IMR-90 (cell line): ENCODE data around the gene ANK3. TPM values are rescaled to one million over a fixed set of nuclear protein-coding genes. Genes with fewer than 3 reads are reported as not detected.
A peak's percentile ranks its signal among the peaks of the same experiment; 100 is the strongest.

Experiments
- ATAC-seq: fragments of 200-7000 bp; cut with Tn5 transposase; 2 replicates; pipeline ENCODE4 v1.9.1; 2020; ENCODE audit warnings: low read depth, mild to moderate bottlenecking, moderate library complexity
- BruUV-seq: library from RNA; stranded (reverse); fragments of 400-500 nt; replicated peaks from 2 replicates; lab custom pipeline; 2021; lab: Mats Ljungman, UMichigan
- CTCF ChIA-PET: fragments of 300-600 bp; formaldehyde crosslinking; extraction: SDS; loops from one replicate; lab custom pipeline; 2021; ENCODE audit warnings: antibody characterized with exemption; lab: Yijun Ruan, JAX
- POLR2A ChIA-PET: fragments of 300-600 bp; sonication (Branson Sonifier 250); formaldehyde crosslinking; loops from one replicate; lab custom pipeline; 2022; ENCODE audit warnings: antibody characterized with exemption; ENCODE audit not compliant: unreplicated experiment; lab: Charles Lee
- DNase-seq: peaks from one replicate; pipeline ENCODE4 v3.0.0; 2013
- H2AFZ ChIP-seq: replicated peaks from 2 replicates; pipeline ENCODE3; 2013; ENCODE audit warnings: low read length, mild to moderate bottlenecking; ENCODE audit not compliant: poor library complexity
- H2AK5ac ChIP-seq: 2 replicates; pipeline ENCODE4 v1.6.1; 2013; ENCODE audit warnings: low read depth, low read length, inconsistent platforms
- H2AK9ac ChIP-seq: replicated peaks from 2 replicates; pipeline ENCODE3; 2013; ENCODE audit warnings: mild to moderate bottlenecking, low read depth, low read length, moderate library complexity; ENCODE audit not compliant: poor library complexity
- H2BK120ac ChIP-seq: 2 replicates; pipeline ENCODE4 v1.6.1; 2013; ENCODE audit warnings: low read depth, low read length, inconsistent platforms
- H2BK15ac ChIP-seq: 3 replicates; pipeline ENCODE4 v1.6.1; 2013; ENCODE audit warnings: low read depth, low read length, inconsistent platforms
- H2BK20ac ChIP-seq: 2 replicates; pipeline ENCODE4 v1.6.1; 2013; ENCODE audit warnings: low read depth, mild to moderate bottlenecking, inconsistent platforms, low read length, moderate library complexity
- H2BK5ac ChIP-seq: 2 replicates; pipeline ENCODE4 v1.6.1; 2013; ENCODE audit warnings: mild to moderate bottlenecking, low read depth, low read length, inconsistent platforms; ENCODE audit not compliant: poor library complexity, severe bottlenecking
- H3K14ac ChIP-seq: replicated peaks from 2 replicates; pipeline ENCODE4 v1.6.1; 2013; ENCODE audit warnings: low read depth, low read length, inconsistent platforms
- H3K18ac ChIP-seq: 2 replicates; pipeline ENCODE4 v1.6.1; 2013; ENCODE audit warnings: low read depth, low read length, control low read depth
- H3K23ac ChIP-seq: 2 replicates; pipeline ENCODE4 v1.6.1; 2013; ENCODE audit warnings: low read depth, low read length, inconsistent platforms
- H3K27ac ChIP-seq: 2 replicates; pipeline ENCODE4 v1.5.1; 2013; ENCODE audit warnings: mild to moderate bottlenecking, control low read depth, low read length; ENCODE audit not compliant: insufficient read depth
- H3K27me3 ChIP-seq: 2 replicates; pipeline ENCODE4 v1.6.1; 2013; ENCODE audit warnings: low read length; ENCODE audit not compliant: control insufficient read depth, insufficient read depth
- H3K36me3 ChIP-seq: 2 replicates; pipeline ENCODE4 v1.6.1; 2013; ENCODE audit warnings: low read length, mixed read lengths; ENCODE audit not compliant: control insufficient read depth, insufficient read depth
- H3K4ac ChIP-seq: 2 replicates; pipeline ENCODE4 v1.6.1; 2013; ENCODE audit warnings: low read depth, low read length, inconsistent platforms
- H3K4me1 ChIP-seq: 2 replicates; pipeline ENCODE4 v1.6.1; 2013; ENCODE audit warnings: low read length, mixed read lengths; ENCODE audit not compliant: control insufficient read depth, insufficient read depth
- H3K4me2 ChIP-seq: 2 replicates; pipeline ENCODE4 v1.6.1; 2013; ENCODE audit warnings: low read depth, mild to moderate bottlenecking, control low read depth, low read length, moderate library complexity
- H3K4me3 ChIP-seq: 2 replicates; pipeline ENCODE4 v1.5.1; 2013; ENCODE audit warnings: low read depth, mild to moderate bottlenecking, control low read depth, low read length, moderate library complexity; ENCODE audit not compliant: insufficient read depth
- H3K56ac ChIP-seq: 2 replicates; pipeline ENCODE4 v1.6.1; 2013; ENCODE audit warnings: low read length, inconsistent platforms; ENCODE audit not compliant: insufficient read depth; ENCODE audit errors: extremely low read depth
- H3K79me1 ChIP-seq, 2 experiments: 2 replicates each; pipeline ENCODE4 v1.6.1; 2013; ENCODE audit warnings: low read length in 2 of 2, inconsistent platforms in 1 of 2, low read depth in 1 of 2
- H3K9ac ChIP-seq: 2 replicates; pipeline ENCODE4 v1.6.1; 2013; ENCODE audit warnings: low read depth, low read length, control low read depth
- H3K9me1 ChIP-seq: 2 replicates; pipeline ENCODE4 v1.6.1; 2013; ENCODE audit warnings: low read length, inconsistent platforms; ENCODE audit not compliant: insufficient read depth
- H3K9me3 ChIP-seq: 2 replicates; pipeline ENCODE4 v1.6.1; 2013; ENCODE audit warnings: low read length; ENCODE audit not compliant: control insufficient read depth, insufficient read depth
- H4K20me1 ChIP-seq: 2 replicates; pipeline ENCODE4 v1.6.1; 2013; ENCODE audit warnings: low read length, inconsistent platforms; ENCODE audit not compliant: insufficient read depth
- H4K5ac ChIP-seq: 2 replicates; pipeline ENCODE4 v1.6.1; 2013; ENCODE audit warnings: mild to moderate bottlenecking, low read depth, low read length, control low read depth
- H4K8ac ChIP-seq, 2 experiments: 2 replicates each; pipeline ENCODE4 v1.6.1; 2013; ENCODE audit warnings: low read depth in 2 of 2, low read length in 2 of 2, control low read depth in 1 of 2, inconsistent platforms in 1 of 2
- H4K91ac ChIP-seq: 2 replicates; pipeline ENCODE4 v1.6.1; 2013; ENCODE audit warnings: low read depth, low read length, inconsistent platforms; ENCODE audit not compliant: insufficient read depth
- BHLHE40 ChIP-seq: fragments of 150-350 bp; IDR thresholded peaks from 2 replicates; pipeline ENCODE4 v1.6.1; 2016; ENCODE audit warnings: mild to moderate bottlenecking, low read depth, low read length
- CEBPB ChIP-seq: IDR thresholded peaks from 2 replicates; pipeline ENCODE4 v1.6.1; 2012; ENCODE audit warnings: low read depth, low read length, improper control_type of control experiment
- CHD1 ChIP-seq: IDR thresholded peaks from 2 replicates; pipeline ENCODE4 v1.6.1; 2012; ENCODE audit warnings: low read depth, low read length, improper control_type of control experiment
- FOS ChIP-seq: fragments of 150-350 bp; IDR thresholded peaks from 2 replicates; pipeline ENCODE4 v1.6.1; 2016; ENCODE audit warnings: low read depth, low read length
- MAFK ChIP-seq: IDR thresholded peaks from 2 replicates; pipeline ENCODE4 v1.6.1; 2012; ENCODE audit warnings: low read depth, low read length, improper control_type of control experiment
- MAZ ChIP-seq: IDR thresholded peaks from 2 replicates; pipeline ENCODE4 v1.6.1; 2012; ENCODE audit warnings: low read depth, mild to moderate bottlenecking, low read length, improper control_type of control experiment, moderate library complexity, borderline replicate concordance
- MXI1 ChIP-seq: IDR thresholded peaks from 2 replicates; pipeline ENCODE4 v1.6.1; 2012; ENCODE audit warnings: low read depth, mild to moderate bottlenecking, low read length, moderate library complexity, borderline replicate concordance
- NFE2L2 ChIP-seq: fragments of 150-350 bp; IDR thresholded peaks from 2 replicates; pipeline ENCODE4 v1.6.1; 2016; ENCODE audit warnings: low read depth, mild to moderate bottlenecking, low read length
- POLR2A ChIP-seq: IDR thresholded peaks from 2 replicates; pipeline ENCODE4 v1.6.1; 2012; ENCODE audit warnings: mild to moderate bottlenecking, low read depth, low read length
- RAD21 ChIP-seq: IDR thresholded peaks from 2 replicates; pipeline ENCODE4 v1.6.1; 2012; ENCODE audit warnings: low read length, improper control_type of control experiment
- RCOR1 ChIP-seq: IDR thresholded peaks from 2 replicates; pipeline ENCODE4 v1.6.1; 2012; ENCODE audit warnings: mild to moderate bottlenecking, low read length, improper control_type of control experiment; ENCODE audit not compliant: insufficient replicate concordance
- RFX5 ChIP-seq: IDR thresholded peaks from 2 replicates; pipeline ENCODE4 v1.8.0; 2012; ENCODE audit warnings: low read depth, mild to moderate bottlenecking, low read length, moderate library complexity
- SMC3 ChIP-seq: fragments of 150-350 bp; IDR thresholded peaks from 2 replicates; pipeline ENCODE4 v1.6.1; 2016; ENCODE audit warnings: low read depth, mild to moderate bottlenecking, antibody characterized with exemption, low read length, moderate library complexity
- dilution Hi-C: fragments of 300-500 bp; cut with HindIII; formaldehyde crosslinking; loops from one replicate; pipeline ENCODE4 v1.14.3; 2018; ENCODE audit warnings: low sequenced_read_pairs; ENCODE audit not compliant: unreplicated experiment
- in situ Hi-C: fragments of 300-500 bp; cut with MboI; formaldehyde crosslinking; loops from 3 replicates; pipeline ENCODE4 v1.14.3; 2019; ENCODE audit warnings: low sequenced_read_pairs, inconsistent platforms, mixed read lengths
- intact Hi-C: fragments of 100-400 bp; cut with micrococcal nuclease; formaldehyde crosslinking; loops from 2 replicates; pipeline ENCODE4 v1.10.0; 2022
- polyA plus RNA-seq, 3 experiments: library from polyadenylated mRNA; depleted of rRNA; stranded (reverse); fragments of >200 nt; gene quantifications; 2 replicates each; pipeline ENCODE4 v1.2.3, GENCODE V29; 2012; ENCODE audit warnings: low replicate concordance in 1 of 3
- total RNA-seq: library from RNA; depleted of rRNA; stranded (reverse); fragments of >200 nt; gene quantifications from 2 replicates; pipeline ENCODE4 v1.2.3, GENCODE V29; 2012
- TF ChIP-seq, protein P1 (sequence below): fragments of 150-350 bp; IDR thresholded peaks from 2 replicates; pipeline ENCODE4 v1.6.1; 2017; ENCODE audit warnings: mild to moderate bottlenecking, antibody characterized with exemption, low read length, low read depth
- TF ChIP-seq, protein P2 (sequence below): conservative IDR thresholded peaks from 2 replicates; pipeline ENCODE4 v1.5.1; 2012; ENCODE audit warnings: mild to moderate bottlenecking, low read depth, low read length, improper control_type of control experiment
- TF ChIP-seq, protein P3 (sequence below): fragments of 150-350 bp; IDR thresholded peaks from 2 replicates; pipeline ENCODE4 v1.6.1; 2016; ENCODE audit warnings: low read depth, mild to moderate bottlenecking, low read length, moderate library complexity, borderline replicate concordance

Gene ANK3
- total and polyA plus RNA-seq, 2 of the 4 experiments (the other 2 are of a cell fraction), result 0.63 to 1.8 TPM

DNA sequence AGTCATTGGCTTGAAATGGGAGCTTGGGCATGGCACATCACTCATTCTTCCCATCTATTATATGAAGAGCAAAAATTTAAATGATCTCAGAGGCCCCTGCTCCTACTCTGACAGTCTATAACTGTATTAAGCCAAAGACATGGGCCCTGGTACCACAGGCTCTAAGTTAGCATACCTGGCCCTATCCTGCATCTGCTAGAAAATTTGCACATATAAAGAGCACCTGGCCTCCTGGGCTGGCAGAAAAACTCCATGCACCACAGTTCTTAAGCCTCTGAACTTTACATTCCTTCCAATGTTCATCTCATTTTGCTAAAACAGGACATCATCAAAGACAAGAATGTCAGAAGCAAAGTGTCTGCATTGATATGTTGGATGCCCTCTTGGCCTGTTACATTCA is 29.6 kb upstream of the ANK3 start:
- POLR2A ChIA-PET, result no interaction called here
- Histone ChIP-seq H2BK5ac (no peak overlapping the region), H3K27me3 (no peaks in the 10 kb centered on the region), H4K91ac (no peak overlapping the region), H3K9me3 (no peaks in the 10 kb centered on the region), H2AK5ac (peak overlapping the region; percentile 7; the same call in 1 of the 2 replicates), H2AFZ (no peak overlapping the region), H3K79me1 (no peaks in the 10 kb centered on the region), H2BK20ac (peak overlapping the region; percentile 9; the same call in 1 of the 2 replicates), H2BK120ac (peak overlapping the region; percentile 6; the same call in 1 of the 2 replicates), H3K36me3 (no peaks in the 10 kb centered on the region), H3K18ac (no peak overlapping the region), H4K20me1 (no peaks in the 10 kb centered on the region), H3K23ac (no peak overlapping the region), H3K9me1 (peaks cover 9% of the 10 kb centered on the region; the same call in 1 of the 2 replicates), H3K9ac (no peak overlapping the region), H4K5ac (no peak overlapping the region; the same call in 1 of the 2 replicates), H3K4me2 (no peak overlapping the region), H3K4me1 (peaks cover 6% of the 10 kb centered on the region), H3K56ac (no peak overlapping the region), H3K4ac (no peak overlapping the region), H3K27ac (no peak overlapping the region), H2BK15ac (no peak overlapping the region), H4K8ac (no peak overlapping the region), H3K14ac (no peak overlapping the region), H2AK9ac (no peak overlapping the region), H3K4me3 (no peak overlapping the region)
- intact Hi-C loops, result no loop called here
- dilution Hi-C loops, result no loop called here
- TF ChIP-seq CHD1 (no peak), RCOR1 (no peak), MXI1 (no peak), NFE2L2 (no peak), RFX5 (no peak), SMC3 (no peak), BHLHE40 (no peak), MAZ (no peak), MAFK (no peak), FOS (no peak), POLR2A (no peak), RAD21 (no peak), CEBPB (no peak)
- TF ChIP-seq, protein P1, sequence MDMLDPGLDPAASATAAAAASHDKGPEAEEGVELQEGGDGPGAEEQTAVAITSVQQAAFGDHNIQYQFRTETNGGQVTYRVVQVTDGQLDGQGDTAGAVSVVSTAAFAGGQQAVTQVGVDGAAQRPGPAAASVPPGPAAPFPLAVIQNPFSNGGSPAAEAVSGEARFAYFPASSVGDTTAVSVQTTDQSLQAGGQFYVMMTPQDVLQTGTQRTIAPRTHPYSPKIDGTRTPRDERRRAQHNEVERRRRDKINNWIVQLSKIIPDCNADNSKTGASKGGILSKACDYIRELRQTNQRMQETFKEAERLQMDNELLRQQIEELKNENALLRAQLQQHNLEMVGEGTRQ, result no peak
- TF ChIP-seq, protein P2, sequence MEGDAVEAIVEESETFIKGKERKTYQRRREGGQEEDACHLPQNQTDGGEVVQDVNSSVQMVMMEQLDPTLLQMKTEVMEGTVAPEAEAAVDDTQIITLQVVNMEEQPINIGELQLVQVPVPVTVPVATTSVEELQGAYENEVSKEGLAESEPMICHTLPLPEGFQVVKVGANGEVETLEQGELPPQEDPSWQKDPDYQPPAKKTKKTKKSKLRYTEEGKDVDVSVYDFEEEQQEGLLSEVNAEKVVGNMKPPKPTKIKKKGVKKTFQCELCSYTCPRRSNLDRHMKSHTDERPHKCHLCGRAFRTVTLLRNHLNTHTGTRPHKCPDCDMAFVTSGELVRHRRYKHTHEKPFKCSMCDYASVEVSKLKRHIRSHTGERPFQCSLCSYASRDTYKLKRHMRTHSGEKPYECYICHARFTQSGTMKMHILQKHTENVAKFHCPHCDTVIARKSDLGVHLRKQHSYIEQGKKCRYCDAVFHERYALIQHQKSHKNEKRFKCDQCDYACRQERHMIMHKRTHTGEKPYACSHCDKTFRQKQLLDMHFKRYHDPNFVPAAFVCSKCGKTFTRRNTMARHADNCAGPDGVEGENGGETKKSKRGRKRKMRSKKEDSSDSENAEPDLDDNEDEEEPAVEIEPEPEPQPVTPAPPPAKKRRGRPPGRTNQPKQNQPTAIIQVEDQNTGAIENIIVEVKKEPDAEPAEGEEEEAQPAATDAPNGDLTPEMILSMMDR, result no peak
- TF ChIP-seq, protein P3, sequence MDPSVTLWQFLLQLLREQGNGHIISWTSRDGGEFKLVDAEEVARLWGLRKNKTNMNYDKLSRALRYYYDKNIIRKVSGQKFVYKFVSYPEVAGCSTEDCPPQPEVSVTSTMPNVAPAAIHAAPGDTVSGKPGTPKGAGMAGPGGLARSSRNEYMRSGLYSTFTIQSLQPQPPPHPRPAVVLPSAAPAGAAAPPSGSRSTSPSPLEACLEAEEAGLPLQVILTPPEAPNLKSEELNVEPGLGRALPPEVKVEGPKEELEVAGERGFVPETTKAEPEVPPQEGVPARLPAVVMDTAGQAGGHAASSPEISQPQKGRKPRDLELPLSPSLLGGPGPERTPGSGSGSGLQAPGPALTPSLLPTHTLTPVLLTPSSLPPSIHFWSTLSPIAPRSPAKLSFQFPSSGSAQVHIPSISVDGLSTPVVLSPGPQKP, result no peak
- DNase-seq (no peak), ATAC-seq (no peak)
- BruUV-seq, result no TSS peak
- in situ Hi-C loops, result loop anchor here (25.0 kb wide), 1 partner anchor 532 kb away; no protein-coding TSS in a partner anchor
- CTCF ChIA-PET, result no interaction called here
